Hematopoietic multipotent progenitor cell treated with erythropoietin and hydrocortisone succinate and interleukin-3 and kit ligand, for 6 days (in vitro differentiated cells): ENCODE data around the gene ULK3.

Experiments used
- DNase-seq: peaks from one replicate; pipeline ENCODE4 v3.0.0-alpha.2; 2015

ULK3 gene

GRCh38 chr15:74839526-74840395, 3.2 kb downstream of the ULK3 start:
- DNase-seq: no peak

GRCh38 chr15:74838746-74839525, 4.0 kb downstream of the ULK3 start:
- DNase-seq: no peak

- no peak for DNase-seq
Observed at GRCh38 chr15:74838137-74838516, 4.8 kb downstream of the ULK3 start.

- DNase-seq: peak; percentile 47
Observed at GRCh38 chr15:74837482-74838136, 5.3 kb downstream of the ULK3 start.

GRCh38 chr15:74836846-74837245, 6.1 kb downstream of the ULK3 start:
- no peak for DNase-seq

GRCh38 chr15:74835312-74835823, 7.6 kb downstream of the ULK3 start:
- DNase-seq: peak; percentile 73

- no peak for DNase-seq
Observed at GRCh38 chr15:74833376-74834107, 9.4 kb downstream of the ULK3 start.

- no peak for DNase-seq
Observed at GRCh38 chr15:74832826-74833225, 10.1 kb downstream of the ULK3 start.

GRCh38 chr15:74831813-74832495, 11.0 kb downstream of the ULK3 start:
- no peak for DNase-seq

GRCh38 chr15:74830868-74831267, 12.1 kb downstream of the ULK3 start:
- no peak for DNase-seq

GRCh38 chr15:74829991-74830390, 13.0 kb downstream of the ULK3 start:
- no peak for DNase-seq

- DNase-seq: no peak
Observed at GRCh38 chr15:74829486-74829885, 13.5 kb downstream of the ULK3 start.

- no peak for DNase-seq
Observed at GRCh38 chr15:74828835-74829234, 14.1 kb downstream of the ULK3 start.

GRCh38 chr15:74827614-74828013, 15.3 kb downstream of the ULK3 start:
- no peak for DNase-seq

GRCh38 chr15:74826921-74827320, 16.0 kb downstream of the ULK3 start:
- DNase-seq: no peak

GRCh38 chr15:74826364-74826819, 16.6 kb downstream of the ULK3 start, which contains the start of gene CPLX3:
CPLX3 (plus strand) TSS chr15:74826627; CDS start chr15:74826704, 77 bp downstream.
- peak; percentile 43 for DNase-seq

- no peak for DNase-seq
Observed at GRCh38 chr15:74825866-74826265, 17.1 kb downstream of the ULK3 start.

GRCh38 chr15:74824976-74825375, 18.0 kb downstream of the ULK3 start:
- no peak for DNase-seq

GRCh38 chr15:74823324-74823723, 19.6 kb downstream of the ULK3 start:
- no peak for DNase-seq

- no peak for DNase-seq
Observed at GRCh38 chr15:74822233-74822632, 20.7 kb downstream of the ULK3 start.

GRCh38 chr15:74821790-74822158, 21.2 kb downstream of the ULK3 start:
- DNase-seq: no peak
